SK-N-SH (cell line): ENCODE measurements around the gene ITCH. TPM values are rescaled to one million over a fixed set of nuclear protein-coding genes. Genes with fewer than 3 reads are reported as not detected.
"Not testable (repeated sequence)": the region's sequence is repeated elsewhere in the genome, so short reads cannot be mapped to it uniquely, and the experiment has no call there.

Experiments used
- CTCF ChIA-PET: fragments of 300-600, 350-600 bp; formaldehyde crosslinking; extraction: SDS; loops from one replicate; lab custom pipeline; 2021; lab: Yijun Ruan, JAX
- POLR2A ChIA-PET: fragments of 350-600 bp; sonication (Branson Sonifier 250); formaldehyde crosslinking; extraction: SDS; loops from one replicate; lab custom pipeline; 2020; ENCODE audit warnings: antibody characterized with exemption, inconsistent platforms; lab: Yijun Ruan, JAX
- DNase-seq: peaks from one replicate; pipeline ENCODE4 v3.0.0; 2012
- H2AFZ ChIP-seq: fragments of 200-600 bp; sonication (generic); 2 replicates; pipeline ENCODE4 v1.8.1; 2016; ENCODE audit warnings: antibody characterized with exemption, mild to moderate bottlenecking, low read depth
- H3F3A ChIP-seq: fragments of 200-600 bp; sonication (generic); replicated peaks from 2 replicates; pipeline ENCODE3; 2016; ENCODE audit warnings: antibody characterized with exemption, mild to moderate bottlenecking; ENCODE audit not compliant: insufficient read depth
- H3K27ac ChIP-seq, 2 experiments: fragments of 200-500 bp in 1 of 2; fragments of 200-600 bp in 1 of 2; sonication (Bioruptor generic) in 1 of 2; sonication (generic), shearing (Covaris generic) in 1 of 2; 2 replicates each; pipeline versions ENCODE4 v1.5.1 to v1.6.1; 2014 to 2016; ENCODE audit warnings: low read depth in 2 of 2, inconsistent platforms in 1 of 2, low read length in 1 of 2, mild to moderate bottlenecking in 1 of 2, mixed read lengths in 1 of 2
- H3K27me3 ChIP-seq: fragments of 200-600 bp; sonication (generic), shearing (Covaris generic); 2 replicates; pipeline ENCODE4 v1.6.1; 2016; ENCODE audit warnings: mixed run types; ENCODE audit not compliant: insufficient read depth
- H3K36me3 ChIP-seq, 2 experiments: fragments of 200-500 bp in 1 of 2; fragments of 200-600 bp in 1 of 2; sonication (Bioruptor generic) in 1 of 2; sonication (generic) in 1 of 2; replicated peaks in 1 of 2; 2 replicates each; pipeline versions ENCODE3 to v1.5.1; 2014 to 2016; ENCODE audit warnings: low read length in 1 of 2, mild to moderate bottlenecking in 1 of 2; ENCODE audit not compliant: insufficient read depth in 2 of 2, control insufficient read depth in 1 of 2
- H3K4me1 ChIP-seq, 2 experiments: fragments of 200-500 bp in 1 of 2; fragments of 200-600 bp in 1 of 2; sonication (Bioruptor generic) in 1 of 2; sonication (generic), shearing (Covaris generic) in 1 of 2; 2 replicates each; pipeline versions ENCODE4 v1.5.1 to v1.6.1; 2014 to 2016; ENCODE audit warnings: low read depth in 1 of 2, low read length in 1 of 2, mixed run types in 1 of 2; ENCODE audit not compliant: insufficient read depth in 2 of 2, control insufficient read depth in 1 of 2
- H3K4me2 ChIP-seq: fragments of 200-600 bp; sonication (generic), shearing (Covaris generic); 2 replicates; pipeline ENCODE4 v1.6.1; 2017; ENCODE audit warnings: mixed run types
- H3K4me3 ChIP-seq, 2 experiments: fragments of 200-500 bp in 1 of 2; fragments of 200-600 bp in 1 of 2; sonication (Bioruptor generic) in 1 of 2; sonication (generic), shearing (Covaris generic) in 1 of 2; 2 replicates each; pipeline versions ENCODE4 v1.5.1 to v1.8.1; 2014 to 2016; ENCODE audit warnings: low read depth in 2 of 2, inconsistent platforms in 1 of 2, low read length in 1 of 2, mild to moderate bottlenecking in 1 of 2, mixed read lengths in 1 of 2, moderate library complexity in 1 of 2
- H3K79me2 ChIP-seq: fragments of 200-600 bp; sonication (generic); 2 replicates; pipeline ENCODE4 v1.8.1; 2017; ENCODE audit warnings: mild to moderate bottlenecking; ENCODE audit not compliant: insufficient read depth
- H3K9ac ChIP-seq: fragments of 200-600 bp; sonication (generic); 2 replicates; pipeline ENCODE4 v1.6.1; 2017; ENCODE audit warnings: mixed run types
- H3K9me2 ChIP-seq: fragments of 200-600 bp; sonication (generic); 2 replicates; pipeline ENCODE4 v1.6.1; 2017; ENCODE audit warnings: mixed run types
- H3K9me3 ChIP-seq: fragments of 200-600 bp; sonication (generic); 2 replicates; pipeline ENCODE4 v1.6.1; 2017; ENCODE audit warnings: mixed run types, mild to moderate bottlenecking, moderate library complexity
- H4K20me1 ChIP-seq: fragments of 200-600 bp; sonication (generic); 2 replicates; pipeline ENCODE4 v1.6.1; 2017; ENCODE audit warnings: mild to moderate bottlenecking, mixed run types; ENCODE audit not compliant: insufficient read depth
- ELF1 ChIP-seq: IDR thresholded peaks from 2 replicates; pipeline ENCODE4 v1.4.0; 2012
- FOXM1 ChIP-seq: IDR thresholded peaks from 2 replicates; pipeline ENCODE4 v1.4.0; 2012; ENCODE audit warnings: low read depth, mild to moderate bottlenecking
- GABPA ChIP-seq: IDR thresholded peaks from 2 replicates; pipeline ENCODE4 v1.4.0; 2012; ENCODE audit warnings: low read depth, mild to moderate bottlenecking
- GATA2 ChIP-seq: sonication (generic); formaldehyde crosslinking; IDR thresholded peaks from 2 replicates; pipeline ENCODE4 v1.5.0; 2020; ENCODE audit warnings: mild to moderate bottlenecking, missing genetic modification reagents
- JUND ChIP-seq: IDR thresholded peaks from 2 replicates; pipeline ENCODE4 v1.4.0; 2012
- MEF2A ChIP-seq: IDR thresholded peaks from 2 replicates; pipeline ENCODE4 v1.4.0; 2012; ENCODE audit warnings: low read depth, borderline replicate concordance
- RAD21 ChIP-seq: IDR thresholded peaks from 2 replicates; pipeline ENCODE4 v1.6.1; 2012; ENCODE audit warnings: mild to moderate bottlenecking, low read length
- TAF1 ChIP-seq: IDR thresholded peaks from 2 replicates; pipeline ENCODE4 v1.6.1; 2012; ENCODE audit warnings: low read depth, mild to moderate bottlenecking, low read length, moderate library complexity, borderline replicate concordance
- WGBS: methylation state at CpG from one replicate; pipeline ENCODE4 v1.1.6; 2017; ENCODE audit warnings: low lambda C conversion rate; 5-methylcytosine and 5-hydroxymethylcytosine counted together
- polyA plus RNA-seq, 3 experiments: library from polyadenylated mRNA; depleted of rRNA; stranded (reverse); fragments of >200 nt; gene quantifications; 2 replicates each; pipeline ENCODE4 v1.2.3, GENCODE V29; 2012
- TF ChIP-seq, protein P1 (sequence below): IDR thresholded peaks from 2 replicates; pipeline ENCODE4 v1.4.0; 2012; ENCODE audit warnings: low read depth, borderline replicate concordance
- TF ChIP-seq, protein P2 (sequence below): IDR thresholded peaks from 2 replicates; pipeline ENCODE4 v1.4.0; 2012; ENCODE audit warnings: low read depth, borderline replicate concordance
- TF ChIP-seq, protein P3 (sequence below): IDR thresholded peaks from 2 replicates; pipeline ENCODE4 v1.6.1; 2012; ENCODE audit warnings: mild to moderate bottlenecking, low read depth, low read length, moderate library complexity
- TF ChIP-seq, protein P4 (sequence below): fragments of 150-350 bp; IDR thresholded peaks from 2 replicates; pipeline ENCODE4 v1.6.1; 2017; ENCODE audit warnings: antibody characterized with exemption, low read length, low read depth, borderline replicate concordance

The ITCH gene
- polyA plus RNA-seq, 1 of the 3 experiments (the other 2 are of a cell fraction) = 3.8 TPM

DNA sequence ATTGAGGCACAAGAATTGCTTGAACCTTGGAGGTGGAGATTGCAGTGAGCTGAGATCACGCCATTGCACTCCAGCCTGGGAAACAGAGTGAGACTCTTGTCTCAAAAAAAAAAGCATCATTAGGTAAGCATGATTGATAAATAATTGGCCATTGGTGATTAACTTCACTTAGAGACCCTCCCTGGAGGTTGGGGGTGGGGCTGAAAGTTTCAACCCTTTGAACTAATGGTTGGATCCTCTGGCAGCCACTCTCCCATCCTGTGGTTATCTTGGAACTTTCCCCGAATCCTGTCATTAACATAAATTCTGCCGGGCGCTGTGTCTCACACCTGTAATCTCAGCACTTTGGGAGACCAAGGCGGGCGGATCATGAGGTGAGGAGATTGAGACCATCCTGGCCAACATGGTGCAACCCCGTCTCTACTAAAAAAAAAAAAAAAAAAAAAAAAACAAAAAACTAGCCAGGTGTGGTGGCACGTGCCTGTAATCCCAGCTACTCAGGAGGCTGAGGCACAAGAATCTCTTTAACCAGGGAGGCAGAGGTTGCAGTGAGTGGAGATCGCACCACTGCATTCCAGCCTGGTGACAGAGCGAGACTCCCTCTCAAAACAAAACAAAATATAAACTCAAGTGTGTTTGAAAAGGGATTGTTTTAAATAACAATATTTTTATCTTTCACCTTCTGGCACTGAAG is 17.1 kb upstream of the ITCH start:
- CTCF ChIA-PET = interaction anchor here (0.6 to 5.3 kb wide), 2 partner anchors 13 to 33 kb away, joined by 3 to 23 read pairs; no protein-coding TSS in a partner anchor
- H3K9me2 ChIP-seq, POLR2A ChIA-PET, H3K4me1 ChIP-seq, H3K79me2 ChIP-seq, H3K36me3 ChIP-seq, H3K27ac ChIP-seq, H3K27me3 ChIP-seq, H3K9me3 ChIP-seq, H4K20me1 ChIP-seq, DNase-seq, H3K9ac ChIP-seq, H3K4me2 ChIP-seq, H2AFZ ChIP-seq, H3F3A ChIP-seq, H3K4me3 ChIP-seq: not testable (repeated sequence)
- WGBS = 91% methylated on average over 10 of the region's 10 CpGs

DNA sequence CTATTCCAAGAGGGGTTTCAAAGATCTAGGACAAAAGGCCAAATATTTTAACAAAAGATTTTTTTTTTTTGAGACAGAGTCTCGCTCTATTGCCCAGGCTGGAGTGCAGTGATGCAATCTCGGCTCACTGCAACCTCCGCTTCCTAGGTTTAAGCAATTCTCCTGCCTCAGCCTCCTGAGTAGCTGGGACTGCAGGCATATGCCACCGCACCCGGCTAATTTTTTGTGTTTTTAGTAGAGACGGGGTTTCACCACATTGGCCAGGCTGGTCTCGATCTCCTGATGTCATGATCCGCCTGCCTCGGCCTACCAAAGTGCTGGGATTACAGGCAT is 16.6 kb upstream of the ITCH start:
- H3K79me2 ChIP-seq, H3K27ac ChIP-seq, H2AFZ ChIP-seq, H3K4me1 ChIP-seq, H3K4me3 ChIP-seq, H3F3A ChIP-seq, H3K9ac ChIP-seq, POLR2A ChIA-PET, H3K9me3 ChIP-seq, H4K20me1 ChIP-seq, H3K27me3 ChIP-seq, H3K4me2 ChIP-seq, DNase-seq, H3K9me2 ChIP-seq, H3K36me3 ChIP-seq: not testable (repeated sequence)
- CTCF ChIA-PET = interaction anchor here (5.3 kb wide), 1 partner anchor 34 kb away, joined by 23 read pairs; no protein-coding TSS in a partner anchor
- WGBS = 94% methylated on average over 9 of the region's 9 CpGs

DNA sequence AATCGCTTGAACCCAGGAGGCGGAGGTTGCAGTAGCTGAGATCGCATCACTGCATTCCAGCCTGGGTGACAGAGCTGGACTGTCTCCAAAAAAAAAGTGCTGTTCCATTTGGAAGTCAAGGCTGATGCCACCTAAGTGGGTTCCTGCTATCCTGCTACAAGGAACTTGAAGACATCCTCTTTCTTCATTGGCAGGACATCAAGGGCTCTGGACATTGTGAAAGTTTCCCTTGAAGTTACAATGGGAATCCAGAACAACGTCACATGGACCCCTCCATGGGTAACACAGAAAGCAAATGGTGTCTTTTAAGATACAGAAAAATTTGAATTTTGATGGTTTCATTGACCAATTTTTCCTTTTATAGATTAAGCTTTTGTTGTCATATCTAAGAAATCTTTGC is 15.5 kb upstream of the ITCH start:
- CTCF ChIA-PET = interaction anchor here (5.3 kb wide), 1 partner anchor 35 kb away, joined by 23 read pairs; no protein-coding TSS in a partner anchor
- no peak overlapping the region for H3K27ac ChIP-seq
- no peaks in the 10 kb centered on the region for H3K4me1 ChIP-seq
- no peak overlapping the region for H3K4me2 ChIP-seq
- H3K79me2 ChIP-seq = no peaks in the 10 kb centered on the region
- H3K9ac ChIP-seq = no peak overlapping the region
- POLR2A ChIA-PET = no interaction called here
- H3K36me3 ChIP-seq = no peaks in the 10 kb centered on the region
- H2AFZ ChIP-seq = no peak overlapping the region
- H4K20me1 ChIP-seq = no peaks in the 10 kb centered on the region
- no peaks in the 10 kb centered on the region for H3K27me3 ChIP-seq
- no peak overlapping the region for H3K4me3 ChIP-seq
- no peak for DNase-seq
- H3K9me2 ChIP-seq = no peaks in the 10 kb centered on the region
- H3K9me3 ChIP-seq = no peaks in the 10 kb centered on the region
- H3F3A ChIP-seq = peaks cover 3% of the 10 kb centered on the region
- WGBS = 94% methylated on average over 4 of the region's 4 CpGs
- TF ChIP-seq, protein P1, sequence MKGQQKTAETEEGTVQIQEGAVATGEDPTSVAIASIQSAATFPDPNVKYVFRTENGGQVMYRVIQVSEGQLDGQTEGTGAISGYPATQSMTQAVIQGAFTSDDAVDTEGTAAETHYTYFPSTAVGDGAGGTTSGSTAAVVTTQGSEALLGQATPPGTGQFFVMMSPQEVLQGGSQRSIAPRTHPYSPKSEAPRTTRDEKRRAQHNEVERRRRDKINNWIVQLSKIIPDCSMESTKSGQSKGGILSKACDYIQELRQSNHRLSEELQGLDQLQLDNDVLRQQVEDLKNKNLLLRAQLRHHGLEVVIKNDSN = no peak
- TF ChIP-seq FOXM1 (no peak), MEF2A (no peak), TAF1 (no peak), ELF1 (no peak), JUND (no peak), GATA2 (CRISPR knock-in tag) (no peak), RAD21 (no peak), GABPA (no peak)
- TF ChIP-seq, protein P2, sequence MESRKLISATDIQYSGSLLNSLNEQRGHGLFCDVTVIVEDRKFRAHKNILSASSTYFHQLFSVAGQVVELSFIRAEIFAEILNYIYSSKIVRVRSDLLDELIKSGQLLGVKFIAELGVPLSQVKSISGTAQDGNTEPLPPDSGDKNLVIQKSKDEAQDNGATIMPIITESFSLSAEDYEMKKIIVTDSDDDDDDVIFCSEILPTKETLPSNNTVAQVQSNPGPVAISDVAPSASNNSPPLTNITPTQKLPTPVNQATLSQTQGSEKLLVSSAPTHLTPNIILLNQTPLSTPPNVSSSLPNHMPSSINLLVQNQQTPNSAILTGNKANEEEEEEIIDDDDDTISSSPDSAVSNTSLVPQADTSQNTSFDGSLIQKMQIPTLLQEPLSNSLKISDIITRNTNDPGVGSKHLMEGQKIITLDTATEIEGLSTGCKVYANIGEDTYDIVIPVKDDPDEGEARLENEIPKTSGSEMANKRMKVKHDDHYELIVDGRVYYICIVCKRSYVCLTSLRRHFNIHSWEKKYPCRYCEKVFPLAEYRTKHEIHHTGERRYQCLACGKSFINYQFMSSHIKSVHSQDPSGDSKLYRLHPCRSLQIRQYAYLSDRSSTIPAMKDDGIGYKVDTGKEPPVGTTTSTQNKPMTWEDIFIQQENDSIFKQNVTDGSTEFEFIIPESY = no peak
- TF ChIP-seq, protein P3, sequence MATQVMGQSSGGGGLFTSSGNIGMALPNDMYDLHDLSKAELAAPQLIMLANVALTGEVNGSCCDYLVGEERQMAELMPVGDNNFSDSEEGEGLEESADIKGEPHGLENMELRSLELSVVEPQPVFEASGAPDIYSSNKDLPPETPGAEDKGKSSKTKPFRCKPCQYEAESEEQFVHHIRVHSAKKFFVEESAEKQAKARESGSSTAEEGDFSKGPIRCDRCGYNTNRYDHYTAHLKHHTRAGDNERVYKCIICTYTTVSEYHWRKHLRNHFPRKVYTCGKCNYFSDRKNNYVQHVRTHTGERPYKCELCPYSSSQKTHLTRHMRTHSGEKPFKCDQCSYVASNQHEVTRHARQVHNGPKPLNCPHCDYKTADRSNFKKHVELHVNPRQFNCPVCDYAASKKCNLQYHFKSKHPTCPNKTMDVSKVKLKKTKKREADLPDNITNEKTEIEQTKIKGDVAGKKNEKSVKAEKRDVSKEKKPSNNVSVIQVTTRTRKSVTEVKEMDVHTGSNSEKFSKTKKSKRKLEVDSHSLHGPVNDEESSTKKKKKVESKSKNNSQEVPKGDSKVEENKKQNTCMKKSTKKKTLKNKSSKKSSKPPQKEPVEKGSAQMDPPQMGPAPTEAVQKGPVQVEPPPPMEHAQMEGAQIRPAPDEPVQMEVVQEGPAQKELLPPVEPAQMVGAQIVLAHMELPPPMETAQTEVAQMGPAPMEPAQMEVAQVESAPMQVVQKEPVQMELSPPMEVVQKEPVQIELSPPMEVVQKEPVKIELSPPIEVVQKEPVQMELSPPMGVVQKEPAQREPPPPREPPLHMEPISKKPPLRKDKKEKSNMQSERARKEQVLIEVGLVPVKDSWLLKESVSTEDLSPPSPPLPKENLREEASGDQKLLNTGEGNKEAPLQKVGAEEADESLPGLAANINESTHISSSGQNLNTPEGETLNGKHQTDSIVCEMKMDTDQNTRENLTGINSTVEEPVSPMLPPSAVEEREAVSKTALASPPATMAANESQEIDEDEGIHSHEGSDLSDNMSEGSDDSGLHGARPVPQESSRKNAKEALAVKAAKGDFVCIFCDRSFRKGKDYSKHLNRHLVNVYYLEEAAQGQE = no peak
- TF ChIP-seq, protein P4, sequence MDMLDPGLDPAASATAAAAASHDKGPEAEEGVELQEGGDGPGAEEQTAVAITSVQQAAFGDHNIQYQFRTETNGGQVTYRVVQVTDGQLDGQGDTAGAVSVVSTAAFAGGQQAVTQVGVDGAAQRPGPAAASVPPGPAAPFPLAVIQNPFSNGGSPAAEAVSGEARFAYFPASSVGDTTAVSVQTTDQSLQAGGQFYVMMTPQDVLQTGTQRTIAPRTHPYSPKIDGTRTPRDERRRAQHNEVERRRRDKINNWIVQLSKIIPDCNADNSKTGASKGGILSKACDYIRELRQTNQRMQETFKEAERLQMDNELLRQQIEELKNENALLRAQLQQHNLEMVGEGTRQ = no peak
